Neural crest cell (in vitro differentiated cells): ENCODE measurements around the gene CASQ2. TPM values are rescaled to one million over a fixed set of nuclear protein-coding genes. Genes with fewer than 3 reads are reported as not detected.

Experiments
- DNase-seq: peaks from one replicate; pipeline ENCODE4 v3.0.0; 2021; ENCODE audit warnings: low read depth, mixed read lengths, low spot score
- H3K27ac Mint-ChIP-seq: one replicate; pipeline ENCODE4 v1.8.0; 2021; ENCODE audit warnings: mild to moderate bottlenecking, mixed read lengths; ENCODE audit not compliant: unreplicated experiment
- H3K27me3 Mint-ChIP-seq: 2 replicates; pipeline ENCODE4 v1.8.0; 2021; ENCODE audit warnings: low read depth, mild to moderate bottlenecking, mixed read lengths
- H3K36me3 Mint-ChIP-seq: 2 replicates; pipeline ENCODE4 v1.8.0; 2021; ENCODE audit warnings: low read depth, mild to moderate bottlenecking, mixed read lengths
- H3K4me1 Mint-ChIP-seq: 2 replicates; pipeline ENCODE4 v1.8.0; 2021; ENCODE audit warnings: mixed read lengths
- H3K4me3 Mint-ChIP-seq: one replicate; pipeline ENCODE4 v1.8.0; 2021; ENCODE audit warnings: mild to moderate bottlenecking, mixed read lengths
- H3K9me3 Mint-ChIP-seq: 2 replicates; pipeline ENCODE4 v1.8.0; 2021; ENCODE audit warnings: mixed read lengths
- CTCF ChIP-seq: fragments of 200-600 bp; sonication (generic); conservative IDR thresholded peaks from 2 replicates; pipeline ENCODE4 v1.5.0; 2021; ENCODE audit warnings: antibody characterized with exemption, mild to moderate bottlenecking
- total RNA-seq: library from RNA; stranded (reverse); gene quantifications from 2 replicates; pipeline ENCODE4 v1.2.1, GENCODE V29; 2021

The CASQ2 gene
- total RNA-seq, 1 donor from 2014 or later, result 0.12 TPM

DNA sequence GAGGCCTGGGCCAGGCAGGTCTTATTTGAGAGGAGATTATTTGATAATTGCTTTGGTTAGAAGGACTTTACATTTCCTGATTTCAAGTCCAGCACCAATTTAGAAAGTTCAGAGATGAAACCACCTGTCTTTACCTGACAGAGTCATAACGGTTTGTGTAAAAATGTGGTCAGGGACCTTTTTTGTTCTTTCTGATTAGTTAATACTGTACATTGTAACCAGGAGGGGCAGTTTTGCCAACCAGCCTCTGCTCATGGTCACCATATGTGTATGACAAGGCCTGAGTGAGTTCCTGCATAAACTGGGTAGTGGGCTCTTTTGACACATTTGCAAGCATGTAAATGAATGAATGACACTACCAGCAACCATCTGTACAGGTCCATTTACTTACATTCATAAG is 70.9 kb downstream of the CASQ2 start:
- no peak for DNase-seq
- Mint-ChIP-seq H3K27me3 (no peaks in the 10 kb centered on the region), H3K4me1 (no peaks in the 10 kb centered on the region), H3K36me3 (no peaks in the 10 kb centered on the region), H3K27ac (no peak overlapping the region), H3K4me3 (no peak overlapping the region), H3K9me3 (peaks cover 3% of the 10 kb centered on the region)
- no peak for TF ChIP-seq CTCF

DNA sequence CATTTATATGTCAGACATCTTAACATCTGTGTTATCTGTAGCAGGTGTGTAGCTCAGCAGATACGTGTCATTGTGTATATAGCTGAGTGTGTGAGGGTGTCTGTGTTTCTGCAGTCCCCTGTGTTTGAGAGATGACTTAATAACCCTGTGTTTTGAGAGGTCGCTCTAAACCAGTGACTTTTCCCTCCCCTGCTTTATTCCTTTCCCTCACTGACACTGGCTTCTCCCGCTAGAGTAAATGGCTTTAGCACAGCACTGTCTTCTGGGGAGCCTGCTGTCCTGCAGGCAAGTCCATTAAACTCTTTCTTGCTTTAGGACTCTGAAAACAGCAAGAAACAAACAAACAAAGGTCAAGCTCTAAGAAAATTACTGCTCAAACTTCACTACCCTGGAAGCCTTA is 73.7 kb downstream of the CASQ2 start:
- no peak for DNase-seq
- H3K27me3 Mint-ChIP-seq, result no peaks in the 10 kb centered on the region
- no peak for TF ChIP-seq CTCF
- no peaks in the 10 kb centered on the region for H3K9me3 Mint-ChIP-seq
- H3K4me3 Mint-ChIP-seq, result no peak overlapping the region
- H3K4me1 Mint-ChIP-seq, result no peaks in the 10 kb centered on the region
- H3K27ac Mint-ChIP-seq, result no peak overlapping the region
- no peaks in the 10 kb centered on the region for H3K36me3 Mint-ChIP-seq

DNA sequence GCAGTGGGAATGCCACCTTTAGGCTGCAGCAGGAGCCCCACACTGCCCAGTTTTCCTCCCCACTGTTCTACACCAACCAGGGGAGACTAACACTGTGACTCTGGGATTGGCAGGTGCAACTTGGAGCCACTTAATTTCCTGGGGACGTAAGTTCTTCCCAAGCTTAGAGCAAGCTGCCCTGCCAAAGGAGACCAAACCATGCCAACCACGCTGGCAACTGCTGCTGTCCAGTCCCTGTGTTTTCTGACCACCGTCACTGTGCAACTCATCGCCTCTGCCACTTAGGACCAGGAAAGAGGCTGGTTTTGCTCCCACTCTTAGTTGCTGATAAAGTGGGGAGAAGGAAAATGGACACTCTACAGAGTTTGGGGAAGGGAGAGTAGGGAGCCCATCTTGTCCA is 76.3 kb downstream of the CASQ2 start:
- Mint-ChIP-seq H3K9me3 (no peaks in the 10 kb centered on the region), H3K27me3 (no peaks in the 10 kb centered on the region), H3K27ac (no peak overlapping the region), H3K4me3 (no peak overlapping the region), H3K4me1 (no peaks in the 10 kb centered on the region), H3K36me3 (no peaks in the 10 kb centered on the region)
- no peak for TF ChIP-seq CTCF
- DNase-seq, result no peak

GRCh38 chr1:115690972-115691371 is 77.5 kb downstream of the CASQ2 start:
- Mint-ChIP-seq H3K4me1 (no peaks in the 10 kb centered on the region), H3K36me3 (no peaks in the 10 kb centered on the region), H3K27me3 (no peaks in the 10 kb centered on the region), H3K9me3 (no peaks in the 10 kb centered on the region), H3K27ac (no peak overlapping the region), H3K4me3 (no peak overlapping the region)
- no peak for TF ChIP-seq CTCF
- DNase-seq, result no peak

DNA sequence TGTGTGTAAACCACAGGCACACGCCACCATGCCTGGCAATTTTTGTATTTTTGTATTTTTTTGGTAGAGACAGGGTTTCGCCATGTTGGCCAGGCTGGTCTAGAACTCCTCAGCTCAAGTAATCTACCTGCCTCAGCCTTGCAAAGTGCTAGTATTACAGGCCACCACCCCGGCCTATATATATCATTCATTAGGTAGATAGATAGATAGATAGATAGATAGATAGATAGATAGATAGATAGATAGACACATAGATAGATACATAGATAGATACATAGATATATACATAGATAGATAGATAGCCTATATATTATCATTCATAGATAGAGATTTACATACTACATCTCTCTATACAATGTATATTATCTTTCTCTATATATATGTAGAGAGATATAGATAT is 80.8 kb downstream of the CASQ2 start:
- H3K27me3 Mint-ChIP-seq, result no peaks in the 10 kb centered on the region
- H3K36me3 Mint-ChIP-seq, result peaks cover 3% of the 10 kb centered on the region
- no peak for DNase-seq

More for the DNA sequence above, 80.8 kb downstream of the CASQ2 start:
- H3K27ac Mint-ChIP-seq, result peak overlapping the region; percentile 47
- no peaks in the 10 kb centered on the region for H3K9me3 Mint-ChIP-seq
- no peak overlapping the region for H3K4me3 Mint-ChIP-seq
- no peak for TF ChIP-seq CTCF
- no peaks in the 10 kb centered on the region for H3K4me1 Mint-ChIP-seq
